ENCODE measurements around the gene CDC14C. TPM values are rescaled to one million over a fixed set of nuclear protein-coding genes. Genes with fewer than 3 reads are reported as not detected.

CDC14C gene
- total RNA-seq, 1 experiment from 2014 or later = not detected

DNA sequence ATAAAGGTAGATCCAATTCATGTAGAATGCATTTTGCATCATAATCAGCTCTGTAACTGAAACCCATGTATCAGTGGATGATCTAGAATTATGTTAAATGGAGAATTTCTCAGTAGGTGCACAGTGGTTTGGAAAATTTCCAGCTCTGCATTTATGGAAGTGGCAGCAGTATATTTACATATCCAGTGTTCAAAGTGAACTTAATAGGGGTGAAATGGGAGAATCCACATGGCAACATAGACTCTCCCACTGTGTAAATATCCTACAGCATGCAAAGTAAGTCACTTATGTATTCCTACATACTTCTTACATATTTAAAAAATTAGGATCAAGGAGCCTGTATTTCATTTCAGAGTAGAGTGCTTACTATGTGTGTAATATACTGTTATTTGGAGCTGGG, 35.3 kb downstream of the CDC14C start:
- intact Hi-C loops (cut with micrococcal nuclease) = no loop called here
- Histone ChIP-seq H3K4me1 (ENCODE audit: control insufficient read depth in 1 of 2, insufficient read depth in 2 of 2, low read length in 2 of 2) (no peaks in the 10 kb centered on the region), H2AFZ (ENCODE audit: low read depth, low read length, poor library complexity, severe bottlenecking) (no peak overlapping the region), H3K9ac (ENCODE audit: low read length) (no peak overlapping the region), H3K27ac (ENCODE audit: low read depth, low read length) (no peak overlapping the region), H4K20me1 (ENCODE audit: insufficient read depth) (no peaks in the 10 kb centered on the region), H3K9me3 (ENCODE audit: control insufficient read depth in 1 of 2, insufficient read depth in 1 of 2, low read depth in 1 of 2, low read length in 2 of 2) (peaks cover 11 to 25% of the 10 kb centered on the region in 2 experiments; a peak in 2 of 4 replicates), H3K4me2 (ENCODE audit: low read length) (no peak overlapping the region), H3K27me3 (ENCODE audit: insufficient read depth, low read length) (no peaks in the 10 kb centered on the region), H3K9me2 (ENCODE audit: insufficient read depth) (no peaks in the 10 kb centered on the region), H3K79me2 (ENCODE audit: insufficient read depth, low read length) (no peaks in the 10 kb centered on the region), H3K36me3 (ENCODE audit: control insufficient read depth in 1 of 2, insufficient read depth in 2 of 2, low read length in 2 of 2) (no peaks in the 10 kb centered on the region), H3K4me3 (replicated peaks in 1 of 2; ENCODE audit: low read depth in 1 of 2, low read length in 2 of 2) (no peak overlapping the region)
- ChIA-PET RAD21 (ENCODE audit: low non-redundant PET in 1 of 2, low total read pairs in 2 of 2, uncharacterized antibody in 2 of 2, unreplicated experiment in 2 of 2) (no interaction called here), CTCF (no interaction called here), POLR2A (no interaction called here)
- no TSS peak for BruUV-seq (replicated peaks)
- ATAC-seq (no peak), DNase-seq (ENCODE audit: low read depth, low spot score) (no peak)
- TF ChIP-seq ZFX (IDR thresholded peaks at IDR 0.05) (no peak), EGR1 (IDR thresholded peaks at IDR 0.05; ENCODE audit: low read depth) (no peak), CEBPB (IDR thresholded peaks at IDR 0.05; ENCODE audit: low read depth) (no peak)

DNA sequence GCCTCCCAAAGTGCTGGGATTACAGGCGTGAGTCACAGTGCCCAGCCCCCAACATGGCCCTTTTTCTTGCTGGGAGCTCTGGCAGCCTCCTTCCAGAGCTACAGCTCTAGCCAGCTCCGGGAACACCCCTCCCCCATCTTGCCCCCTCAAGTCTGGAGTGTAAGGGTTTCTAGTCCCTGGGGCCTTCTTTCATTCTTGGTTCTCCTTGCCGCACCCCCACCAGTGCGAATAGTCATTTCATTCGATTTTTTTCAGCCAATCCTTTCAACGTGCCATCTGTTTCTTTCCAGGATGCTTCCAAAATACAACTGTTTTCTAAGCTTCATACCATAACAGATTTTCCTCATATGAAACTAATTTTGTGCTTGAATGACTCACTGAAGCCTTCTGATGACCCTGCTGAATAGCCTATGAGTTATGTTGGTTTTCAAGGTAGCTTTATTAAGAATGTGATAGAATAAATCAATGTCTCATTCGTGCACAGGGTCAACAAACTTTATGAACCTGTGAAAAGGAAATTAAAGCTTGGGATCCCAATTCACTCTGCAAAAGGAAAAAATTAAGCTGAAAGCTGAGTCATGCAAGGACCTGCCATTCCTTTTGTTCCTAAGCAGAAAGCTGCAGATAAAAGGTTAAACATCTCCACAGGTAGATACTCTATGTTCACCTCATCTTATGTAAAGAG, 38.6 kb downstream of the CDC14C start:
- H3K9ac ChIP-seq (ENCODE audit: low read length) = no peak overlapping the region
- RAD21 ChIA-PET (ENCODE audit: low non-redundant PET in 1 of 2, low total read pairs in 2 of 2, uncharacterized antibody in 2 of 2, unreplicated experiment in 2 of 2) = no interaction called here
- DNase-seq (ENCODE audit: low read depth, low spot score) (no peak), ATAC-seq (no peak)
- no peak overlapping the region for H3K27ac ChIP-seq (ENCODE audit: low read depth, low read length)
- H4K20me1 ChIP-seq (ENCODE audit: insufficient read depth) = no peaks in the 10 kb centered on the region
- BruUV-seq (replicated peaks) = no TSS peak
- CTCF ChIA-PET = no interaction called here
- H3K4me2 ChIP-seq (ENCODE audit: low read length) = no peak overlapping the region
- POLR2A ChIA-PET = no interaction called here
- no peaks in the 10 kb centered on the region for H3K27me3 ChIP-seq (ENCODE audit: insufficient read depth, low read length)
- H3K4me3 ChIP-seq (replicated peaks in 1 of 2; ENCODE audit: low read depth in 1 of 2, low read length in 2 of 2) = no peak overlapping the region
- intact Hi-C loops (cut with micrococcal nuclease) = no loop called here
- H3K36me3 ChIP-seq (ENCODE audit: control insufficient read depth in 1 of 2, insufficient read depth in 2 of 2, low read length in 2 of 2) = no peaks in the 10 kb centered on the region
- no peaks in the 10 kb centered on the region for H3K79me2 ChIP-seq (ENCODE audit: insufficient read depth, low read length)
- H3K9me3 ChIP-seq (ENCODE audit: control insufficient read depth in 1 of 2, insufficient read depth in 1 of 2, low read depth in 1 of 2, low read length in 2 of 2) = peaks cover 8 to 32% of the 10 kb centered on the region in 2 experiments; a peak in 2 of 4 replicates
- no peaks in the 10 kb centered on the region for H3K4me1 ChIP-seq (ENCODE audit: control insufficient read depth in 1 of 2, insufficient read depth in 2 of 2, low read length in 2 of 2)
- H3K9me2 ChIP-seq (ENCODE audit: insufficient read depth) = no peaks in the 10 kb centered on the region
- no peak overlapping the region for H2AFZ ChIP-seq (ENCODE audit: low read depth, low read length, poor library complexity, severe bottlenecking)
- no peak for TF ChIP-seq RAD21 (IDR thresholded peaks at IDR 0.05; ENCODE audit: low read depth)
- TF ChIP-seq CBX3 (IDR thresholded peaks at IDR 0.05; ENCODE audit: low read depth) = no peak
- TF ChIP-seq SP1 (IDR thresholded peaks at IDR 0.05; ENCODE audit: low read depth) = no peak
- TF ChIP-seq EZH2 (IDR thresholded peaks at IDR 0.05) = no peak
- TF ChIP-seq ZNF274 (IDR thresholded peaks at IDR 0.05; ENCODE audit: low read depth, low read length) = no peak
- TF ChIP-seq, protein P1, sequence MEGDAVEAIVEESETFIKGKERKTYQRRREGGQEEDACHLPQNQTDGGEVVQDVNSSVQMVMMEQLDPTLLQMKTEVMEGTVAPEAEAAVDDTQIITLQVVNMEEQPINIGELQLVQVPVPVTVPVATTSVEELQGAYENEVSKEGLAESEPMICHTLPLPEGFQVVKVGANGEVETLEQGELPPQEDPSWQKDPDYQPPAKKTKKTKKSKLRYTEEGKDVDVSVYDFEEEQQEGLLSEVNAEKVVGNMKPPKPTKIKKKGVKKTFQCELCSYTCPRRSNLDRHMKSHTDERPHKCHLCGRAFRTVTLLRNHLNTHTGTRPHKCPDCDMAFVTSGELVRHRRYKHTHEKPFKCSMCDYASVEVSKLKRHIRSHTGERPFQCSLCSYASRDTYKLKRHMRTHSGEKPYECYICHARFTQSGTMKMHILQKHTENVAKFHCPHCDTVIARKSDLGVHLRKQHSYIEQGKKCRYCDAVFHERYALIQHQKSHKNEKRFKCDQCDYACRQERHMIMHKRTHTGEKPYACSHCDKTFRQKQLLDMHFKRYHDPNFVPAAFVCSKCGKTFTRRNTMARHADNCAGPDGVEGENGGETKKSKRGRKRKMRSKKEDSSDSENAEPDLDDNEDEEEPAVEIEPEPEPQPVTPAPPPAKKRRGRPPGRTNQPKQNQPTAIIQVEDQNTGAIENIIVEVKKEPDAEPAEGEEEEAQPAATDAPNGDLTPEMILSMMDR (IDR thresholded peaks at IDR 0.05 in 2 of 3, conservative IDR thresholded peaks at IDR 0.05 in 1 of 3; ENCODE audit: borderline replicate concordance in 1 of 3, insufficient read depth in 1 of 3, low read depth in 2 of 3, low read length in 2 of 3) = no peak
- TF ChIP-seq FOSL1 (IDR thresholded peaks at IDR 0.05; ENCODE audit: low read depth) = no peak
- TF ChIP-seq, protein P2, sequence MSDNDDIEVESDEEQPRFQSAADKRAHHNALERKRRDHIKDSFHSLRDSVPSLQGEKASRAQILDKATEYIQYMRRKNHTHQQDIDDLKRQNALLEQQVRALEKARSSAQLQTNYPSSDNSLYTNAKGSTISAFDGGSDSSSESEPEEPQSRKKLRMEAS (IDR thresholded peaks at IDR 0.05) = no peak
- TF ChIP-seq, protein P3, sequence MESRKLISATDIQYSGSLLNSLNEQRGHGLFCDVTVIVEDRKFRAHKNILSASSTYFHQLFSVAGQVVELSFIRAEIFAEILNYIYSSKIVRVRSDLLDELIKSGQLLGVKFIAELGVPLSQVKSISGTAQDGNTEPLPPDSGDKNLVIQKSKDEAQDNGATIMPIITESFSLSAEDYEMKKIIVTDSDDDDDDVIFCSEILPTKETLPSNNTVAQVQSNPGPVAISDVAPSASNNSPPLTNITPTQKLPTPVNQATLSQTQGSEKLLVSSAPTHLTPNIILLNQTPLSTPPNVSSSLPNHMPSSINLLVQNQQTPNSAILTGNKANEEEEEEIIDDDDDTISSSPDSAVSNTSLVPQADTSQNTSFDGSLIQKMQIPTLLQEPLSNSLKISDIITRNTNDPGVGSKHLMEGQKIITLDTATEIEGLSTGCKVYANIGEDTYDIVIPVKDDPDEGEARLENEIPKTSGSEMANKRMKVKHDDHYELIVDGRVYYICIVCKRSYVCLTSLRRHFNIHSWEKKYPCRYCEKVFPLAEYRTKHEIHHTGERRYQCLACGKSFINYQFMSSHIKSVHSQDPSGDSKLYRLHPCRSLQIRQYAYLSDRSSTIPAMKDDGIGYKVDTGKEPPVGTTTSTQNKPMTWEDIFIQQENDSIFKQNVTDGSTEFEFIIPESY (IDR thresholded peaks at IDR 0.05; ENCODE audit: extremely low read depth, insufficient replicate concordance, low read length) = no peak
- TF ChIP-seq, protein P4, sequence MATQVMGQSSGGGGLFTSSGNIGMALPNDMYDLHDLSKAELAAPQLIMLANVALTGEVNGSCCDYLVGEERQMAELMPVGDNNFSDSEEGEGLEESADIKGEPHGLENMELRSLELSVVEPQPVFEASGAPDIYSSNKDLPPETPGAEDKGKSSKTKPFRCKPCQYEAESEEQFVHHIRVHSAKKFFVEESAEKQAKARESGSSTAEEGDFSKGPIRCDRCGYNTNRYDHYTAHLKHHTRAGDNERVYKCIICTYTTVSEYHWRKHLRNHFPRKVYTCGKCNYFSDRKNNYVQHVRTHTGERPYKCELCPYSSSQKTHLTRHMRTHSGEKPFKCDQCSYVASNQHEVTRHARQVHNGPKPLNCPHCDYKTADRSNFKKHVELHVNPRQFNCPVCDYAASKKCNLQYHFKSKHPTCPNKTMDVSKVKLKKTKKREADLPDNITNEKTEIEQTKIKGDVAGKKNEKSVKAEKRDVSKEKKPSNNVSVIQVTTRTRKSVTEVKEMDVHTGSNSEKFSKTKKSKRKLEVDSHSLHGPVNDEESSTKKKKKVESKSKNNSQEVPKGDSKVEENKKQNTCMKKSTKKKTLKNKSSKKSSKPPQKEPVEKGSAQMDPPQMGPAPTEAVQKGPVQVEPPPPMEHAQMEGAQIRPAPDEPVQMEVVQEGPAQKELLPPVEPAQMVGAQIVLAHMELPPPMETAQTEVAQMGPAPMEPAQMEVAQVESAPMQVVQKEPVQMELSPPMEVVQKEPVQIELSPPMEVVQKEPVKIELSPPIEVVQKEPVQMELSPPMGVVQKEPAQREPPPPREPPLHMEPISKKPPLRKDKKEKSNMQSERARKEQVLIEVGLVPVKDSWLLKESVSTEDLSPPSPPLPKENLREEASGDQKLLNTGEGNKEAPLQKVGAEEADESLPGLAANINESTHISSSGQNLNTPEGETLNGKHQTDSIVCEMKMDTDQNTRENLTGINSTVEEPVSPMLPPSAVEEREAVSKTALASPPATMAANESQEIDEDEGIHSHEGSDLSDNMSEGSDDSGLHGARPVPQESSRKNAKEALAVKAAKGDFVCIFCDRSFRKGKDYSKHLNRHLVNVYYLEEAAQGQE (IDR thresholded peaks at IDR 0.05; ENCODE audit: low read depth) = no peak
